ENCODE measurements around the gene PFKL.

PFKL gene

GRCh38 chr21:44325386-44326271 is 25.8 kb downstream of the PFKL start:
- in situ Hi-C loops (cut with MboI; ENCODE audit: low sequenced_read_pairs) = no loop called here

DNA sequence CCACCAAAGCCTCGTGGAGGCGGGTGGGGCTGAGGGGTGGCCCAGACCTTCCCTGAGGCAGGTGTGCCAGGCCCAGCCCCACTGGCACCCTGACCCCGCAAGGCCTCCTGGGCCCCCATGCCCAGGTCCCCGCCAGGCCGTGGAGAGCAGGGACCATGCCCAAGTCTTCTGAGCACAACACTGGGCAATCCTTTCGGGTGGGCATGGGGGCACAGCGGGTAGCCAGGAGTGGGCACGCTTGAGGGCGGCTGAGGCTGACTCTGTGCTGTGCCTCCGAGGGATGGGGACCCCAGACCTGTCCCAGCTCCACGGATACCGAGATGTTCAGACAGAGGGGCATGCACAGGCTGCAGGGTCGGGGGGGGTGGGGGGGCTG is 26.4 kb downstream of the PFKL start:
- in situ Hi-C loops (cut with MboI; ENCODE audit: low sequenced_read_pairs) = no loop called here

GRCh38 chr21:44326716-44327602 is 27.1 kb downstream of the PFKL start:
- in situ Hi-C loops (cut with MboI; ENCODE audit: low sequenced_read_pairs) = no loop called here

DNA sequence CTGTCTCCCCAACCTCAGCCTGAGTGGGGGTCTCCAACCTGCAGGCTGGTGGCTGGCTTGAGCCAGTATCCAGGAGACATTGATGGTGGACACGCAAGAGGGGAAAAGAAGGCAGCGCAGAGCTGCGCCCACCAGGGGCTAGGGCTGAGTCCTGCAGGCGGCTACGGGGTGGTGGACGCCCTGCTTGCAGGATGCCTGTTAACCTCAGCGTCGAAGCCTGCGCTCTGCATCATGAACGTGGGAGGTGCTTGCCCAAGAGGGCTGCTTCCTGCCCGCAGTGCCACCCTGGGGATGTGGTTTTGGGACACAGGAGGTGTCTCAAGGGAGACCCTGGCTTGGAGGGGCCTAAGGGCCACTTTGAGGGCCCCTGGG is 27.7 kb downstream of the PFKL start:
- in situ Hi-C loops (cut with MboI; ENCODE audit: low sequenced_read_pairs) = no loop called here

GRCh38 chr21:44328242-44328895 is 28.5 kb downstream of the PFKL start:
- in situ Hi-C loops (cut with MboI; ENCODE audit: low sequenced_read_pairs) = no loop called here

GRCh38 chr21:44329086-44329889 is 29.4 kb downstream of the PFKL start:
- in situ Hi-C loops (cut with MboI; ENCODE audit: low sequenced_read_pairs) = no loop called here

DNA sequence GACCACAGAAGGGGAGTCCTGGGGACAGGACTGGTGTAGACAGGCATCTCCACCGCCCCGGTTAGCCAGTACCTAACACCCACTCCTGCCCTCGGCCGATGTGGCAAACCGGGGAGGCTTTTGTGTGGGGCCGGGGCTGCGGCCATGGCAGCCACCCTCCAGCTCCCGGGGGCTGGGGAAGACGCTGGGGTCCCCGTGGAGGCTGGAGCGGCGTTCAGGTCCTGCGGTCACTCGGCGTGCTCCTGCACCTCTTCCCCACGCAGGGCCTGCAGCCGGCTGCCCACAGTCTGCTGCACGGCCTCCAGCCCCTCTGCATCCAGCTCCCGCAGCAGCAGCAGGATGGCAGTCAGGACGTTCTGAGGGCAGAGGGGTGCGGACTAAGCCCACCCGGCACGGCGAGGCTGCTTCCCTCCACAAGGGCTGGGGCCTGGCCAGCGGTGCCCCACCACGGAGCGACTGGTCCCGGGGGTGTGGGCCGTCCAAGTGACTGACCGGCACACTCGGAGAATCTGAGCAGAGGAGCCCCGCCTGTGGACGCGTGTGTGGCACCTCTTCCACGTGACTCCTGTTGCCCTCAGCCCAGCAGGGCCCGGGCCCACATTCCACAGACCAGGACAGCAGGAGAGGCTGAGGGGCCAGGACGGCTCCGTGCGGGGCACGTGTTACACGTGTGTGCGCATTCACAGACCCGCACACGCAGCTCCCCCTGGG is 30.3 kb downstream of the PFKL start:
- in situ Hi-C loops (cut with MboI; ENCODE audit: low sequenced_read_pairs) = loop anchor here (10.0 kb wide), 1 partner anchor 125 kb away; the partner anchor contains the start of gene LRRC3

DNA sequence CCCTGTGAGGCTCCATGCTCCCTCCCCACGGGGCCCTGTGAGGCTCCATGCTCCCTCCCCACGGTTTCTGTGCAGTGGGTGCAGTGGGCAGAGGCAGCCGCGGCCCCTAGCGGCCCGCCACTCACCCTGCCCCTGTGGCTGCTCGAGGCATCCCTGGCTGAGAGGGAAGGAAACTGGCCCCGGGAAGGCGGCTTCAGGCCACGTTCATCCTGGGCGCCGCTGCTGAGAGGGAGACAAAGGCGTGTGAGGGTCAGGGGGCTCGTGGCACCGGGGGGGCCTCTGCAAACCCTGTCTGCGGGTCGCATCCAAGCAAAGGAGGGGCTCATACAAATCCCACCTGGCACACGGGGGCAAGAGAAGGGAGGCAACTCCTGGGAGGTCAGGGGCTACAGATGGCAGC is 30.8 kb downstream of the PFKL start:
- in situ Hi-C loops (cut with MboI; ENCODE audit: low sequenced_read_pairs) = loop anchor here (10.0 kb wide), 1 partner anchor 124 kb away; the partner anchor contains the start of gene LRRC3

GRCh38 chr21:44331209-44331608 is 31.4 kb downstream of the PFKL start:
- in situ Hi-C loops (cut with MboI; ENCODE audit: low sequenced_read_pairs) = loop anchor here (10.0 kb wide), 1 partner anchor 124 kb away; the partner anchor contains the start of gene LRRC3

DNA sequence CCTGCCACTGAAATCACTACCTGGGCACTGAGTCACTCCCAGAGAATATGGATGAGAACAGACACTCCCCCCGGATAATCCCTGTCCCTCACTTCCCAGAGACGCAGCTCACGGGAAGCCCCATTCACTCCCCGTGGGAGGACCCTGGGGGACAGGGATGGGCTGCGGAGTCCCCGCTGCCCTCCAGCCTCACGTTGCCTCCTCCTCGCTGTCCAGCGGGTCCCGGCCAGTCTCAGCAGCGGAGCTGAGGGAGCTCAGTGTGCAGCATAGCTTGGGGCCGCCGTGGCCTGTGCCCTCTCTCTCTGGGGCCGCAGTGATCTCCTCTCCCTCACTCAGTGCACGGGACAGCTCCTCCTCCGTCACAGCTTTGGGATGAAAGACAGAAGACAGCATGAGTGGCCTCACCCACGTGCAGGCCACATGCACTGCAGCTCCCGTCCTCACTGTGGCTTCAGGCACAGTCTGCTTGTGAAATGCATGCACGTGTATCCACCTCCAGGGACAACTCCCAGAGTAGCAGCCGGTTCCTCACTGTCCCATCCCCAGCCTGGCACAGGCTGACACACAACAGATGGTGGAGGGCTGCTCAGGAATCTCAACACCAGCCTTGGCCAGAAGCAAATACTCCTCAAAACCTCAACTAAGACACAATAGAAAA is 31.9 kb downstream of the PFKL start:
- in situ Hi-C loops (cut with MboI; ENCODE audit: low sequenced_read_pairs) = loop anchor here (10.0 kb wide), 1 partner anchor 123 kb away; the partner anchor contains the start of gene LRRC3

DNA sequence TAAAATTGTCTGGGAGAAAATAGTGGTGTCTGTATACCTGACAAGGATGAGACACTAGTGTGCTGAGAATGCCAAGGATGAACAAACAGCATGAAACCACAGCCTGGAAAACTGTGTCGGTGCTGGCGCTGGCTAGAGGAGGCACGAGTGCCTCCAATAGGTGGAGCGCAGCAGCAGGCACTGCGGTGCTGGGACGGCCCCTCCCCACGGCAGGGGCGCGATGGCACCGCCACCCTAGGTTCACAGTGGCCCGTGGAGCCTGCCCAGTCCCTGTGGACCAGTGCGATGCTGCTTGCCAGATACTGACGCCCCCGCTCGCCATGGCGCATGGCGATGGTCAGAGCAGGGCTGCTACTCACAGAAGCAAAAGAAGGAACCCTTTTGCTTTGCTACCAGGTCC is 32.5 kb downstream of the PFKL start:
- in situ Hi-C loops (cut with MboI; ENCODE audit: low sequenced_read_pairs) = loop anchor here (10.0 kb wide), 1 partner anchor 122 kb away; the partner anchor contains the start of gene LRRC3

DNA sequence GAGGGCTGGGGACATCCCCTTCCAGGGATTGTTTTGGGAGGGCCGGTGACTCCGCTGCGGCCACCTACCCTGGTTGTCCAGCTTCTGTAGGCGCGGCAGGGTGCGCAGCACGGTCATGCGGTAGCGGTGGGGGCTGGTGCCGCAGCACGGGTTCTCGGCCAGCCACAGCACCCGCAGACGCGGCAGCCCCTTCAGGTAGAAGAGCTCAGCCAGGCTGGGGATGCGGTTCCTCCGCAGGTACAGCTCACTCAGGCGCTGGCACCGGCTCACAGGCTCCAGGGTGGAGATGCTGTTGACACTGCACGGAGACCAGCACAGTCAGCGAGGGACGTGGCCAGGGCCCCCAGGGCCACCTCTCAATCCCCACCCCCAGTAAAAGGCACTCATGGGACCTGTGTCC is 33.1 kb downstream of the PFKL start:
- in situ Hi-C loops (cut with MboI; ENCODE audit: low sequenced_read_pairs) = loop anchor here (10.0 kb wide), 1 partner anchor 122 kb away; the partner anchor contains the start of gene LRRC3

DNA sequence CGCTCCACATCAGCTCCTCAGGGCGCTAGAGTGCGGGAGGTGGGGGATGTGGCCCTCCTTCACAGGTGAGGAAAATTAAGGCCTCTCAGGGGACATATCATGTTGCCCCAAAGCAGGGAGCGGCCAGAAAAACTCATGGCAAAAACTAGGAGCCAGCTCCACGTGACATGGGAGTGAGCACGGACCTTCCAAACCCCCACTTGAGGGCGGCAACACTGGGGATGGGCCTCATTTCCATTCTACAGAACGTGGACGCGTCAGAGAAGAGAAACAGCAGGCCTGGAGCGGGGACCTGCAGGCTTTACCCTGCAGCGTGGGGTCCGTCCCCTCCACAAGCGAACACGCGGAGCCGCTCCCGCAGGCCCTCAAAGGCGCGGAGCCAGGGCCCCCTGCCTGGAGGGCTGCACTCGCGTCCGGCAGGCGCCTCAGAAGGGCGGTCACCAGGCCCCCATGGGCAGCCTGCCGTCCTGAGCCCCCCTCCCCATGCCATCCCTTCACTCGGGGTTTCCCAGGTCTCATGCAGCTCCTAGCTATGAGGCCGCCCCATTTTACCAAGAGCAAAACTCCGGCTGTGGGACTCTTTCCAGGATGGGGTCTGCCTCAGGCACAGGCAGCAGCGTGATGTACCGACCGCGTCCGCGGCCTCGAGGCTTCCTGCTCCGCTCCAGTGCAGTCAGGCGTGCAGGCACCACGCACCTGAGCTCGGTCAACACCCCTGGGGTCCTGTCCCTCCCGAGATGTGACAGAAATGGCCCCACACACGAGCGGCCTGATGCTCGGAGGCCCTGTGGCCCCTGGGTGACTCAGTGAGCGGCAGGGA is 33.9 kb downstream of the PFKL start:
- in situ Hi-C loops (cut with MboI; ENCODE audit: low sequenced_read_pairs) = loop anchor here (10.0 kb wide), 1 partner anchor 121 kb away; the partner anchor contains the start of gene LRRC3

DNA sequence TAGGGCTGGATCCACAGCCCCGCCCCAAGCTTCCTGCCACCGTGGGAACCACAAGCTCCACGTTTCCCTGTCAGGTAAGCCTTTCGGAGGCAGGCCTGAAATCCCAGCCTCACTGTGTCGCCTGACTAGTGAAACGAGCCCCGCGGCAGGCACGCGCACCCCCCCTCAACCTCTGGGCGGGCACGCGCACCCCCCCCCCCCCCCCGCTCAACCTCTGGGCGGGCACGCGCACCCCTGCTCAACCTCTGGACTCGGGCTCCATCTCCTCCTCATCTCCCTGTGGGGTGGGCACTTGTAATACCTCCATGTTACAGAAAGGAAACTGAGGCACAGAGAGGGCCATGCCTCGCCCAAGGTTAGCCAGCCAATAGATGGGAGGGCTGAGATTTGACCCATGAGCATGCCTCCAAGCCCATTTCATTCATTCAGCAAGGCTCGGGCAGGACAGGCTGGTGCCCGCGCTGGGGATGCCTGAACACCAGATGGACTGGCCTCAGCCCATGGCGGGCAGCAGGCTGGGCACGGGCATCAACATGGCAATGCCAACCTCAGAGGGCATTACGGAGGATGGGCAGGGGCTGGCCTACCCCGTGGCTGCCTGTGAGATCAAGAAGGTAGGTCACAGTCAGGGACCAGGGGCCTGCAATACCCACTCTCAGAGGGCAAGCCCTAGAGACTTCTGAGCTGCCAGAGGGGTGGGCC is 34.6 kb downstream of the PFKL start:
- in situ Hi-C loops (cut with MboI; ENCODE audit: low sequenced_read_pairs) = loop anchor here (10.0 kb wide), 1 partner anchor 120 kb away; the partner anchor contains the start of gene LRRC3

- in situ Hi-C loops (cut with MboI; ENCODE audit: low sequenced_read_pairs) = loop anchor here (10.0 kb wide), 1 partner anchor 119 kb away; the partner anchor contains the start of gene LRRC3
Observed at GRCh38 chr21:44335266-44336059, 35.6 kb downstream of the PFKL start.

DNA sequence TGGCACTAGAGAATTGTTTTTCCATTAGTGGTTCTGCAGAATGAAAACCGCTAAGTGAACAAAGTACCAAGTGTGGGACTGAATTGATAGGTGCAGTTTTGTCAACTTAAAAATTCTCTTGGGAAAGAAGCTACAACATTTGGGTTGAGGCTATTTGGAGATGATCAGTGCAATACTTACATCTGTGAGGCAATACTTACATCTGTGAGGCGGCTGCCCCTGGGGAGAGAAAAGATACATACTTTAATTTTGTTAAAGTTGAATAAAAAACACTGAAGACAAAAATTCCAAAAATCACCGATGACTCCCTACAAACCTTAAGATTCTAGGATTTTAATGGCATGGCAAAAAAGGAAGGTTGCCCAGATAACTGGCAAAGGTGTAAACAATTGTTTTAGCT is 37.6 kb downstream of the PFKL start:
- in situ Hi-C loops (cut with MboI; ENCODE audit: low sequenced_read_pairs) = loop anchor here (10.0 kb wide), 1 partner anchor 117 kb away; the partner anchor contains the start of gene LRRC3
